Mucosa of descending colon (tissue), 3 donors: Measurements from ENCODE around the gene ACTR1A. TPM values are rescaled to one million over a fixed set of nuclear protein-coding genes. Genes with fewer than 3 reads are reported as not detected.
A peak's percentile ranks its signal among the peaks of the same experiment; 100 is the strongest.

Source experiments
- ATAC-seq: fragments of 200-7000 bp; cut with Tn5 transposase; one replicate; pipeline ENCODE4 v1.9.1; 2020; ENCODE audit warnings: mild to moderate bottlenecking, moderate library complexity
- DNase-seq, 3 donors: peaks; one replicate each; pipeline ENCODE4 v3.0.0-alpha.2; 2020
- H3K36me3 ChIP-seq: fragments of 200-600 bp; one replicate; pipeline ENCODE4 v1.8.0; 2021; ENCODE audit warnings: low read depth, mild to moderate bottlenecking
- H3K4me1 ChIP-seq: fragments of 200-600 bp; one replicate; pipeline ENCODE4 v1.8.0; 2021; ENCODE audit warnings: low read depth, mild to moderate bottlenecking
- H3K4me3 ChIP-seq: fragments of 200-600 bp; one replicate; pipeline ENCODE4 v1.8.0; 2021; ENCODE audit warnings: mild to moderate bottlenecking
- H3K9me3 ChIP-seq: fragments of 200-600 bp; one replicate; pipeline ENCODE4 v1.8.0; 2021; ENCODE audit warnings: mild to moderate bottlenecking
- intact Hi-C, 2 donors: fragments of 100-400 bp; cut with DNase I in 1 of 2; cut with micrococcal nuclease in 1 of 2; formaldehyde crosslinking; loops; one replicate each; pipeline versions ENCODE4 v1.11.0 to v1.11.1; 2022; cut with DNase I, micrococcal nuclease
- total RNA-seq, 3 donors: library from RNA; stranded (reverse); fragmentation: NEBNext Ultra II Directional in 2 of 3; extraction: Animal tissue kit (Norgen Biotek cat#: 25700) in 2 of 3; gene quantifications; one replicate each; pipeline versions ENCODE4 v1.2.1 to v1.2.4, GENCODE V29; 2021 to 2023
- TF ChIP-seq, protein P1 (sequence below): fragments of 200-600 bp; IDR thresholded peaks from one replicate; pipeline ENCODE4 v1.8.0; 2022; ENCODE audit warnings: antibody characterized with exemption, mild to moderate bottlenecking
- donor health status: DM: no; HTN: no; CAD: no; lungs with moderate emphysema.
- donor health status: DM: no; HTN: no; CAD: no.
- donor health status: DM: no; HTN: yes; CAD: no.

The ACTR1A gene
- total RNA-seq, 3 donors from 2014 or later: 70.6 to 121 (median 77.7) TPM

DNA sequence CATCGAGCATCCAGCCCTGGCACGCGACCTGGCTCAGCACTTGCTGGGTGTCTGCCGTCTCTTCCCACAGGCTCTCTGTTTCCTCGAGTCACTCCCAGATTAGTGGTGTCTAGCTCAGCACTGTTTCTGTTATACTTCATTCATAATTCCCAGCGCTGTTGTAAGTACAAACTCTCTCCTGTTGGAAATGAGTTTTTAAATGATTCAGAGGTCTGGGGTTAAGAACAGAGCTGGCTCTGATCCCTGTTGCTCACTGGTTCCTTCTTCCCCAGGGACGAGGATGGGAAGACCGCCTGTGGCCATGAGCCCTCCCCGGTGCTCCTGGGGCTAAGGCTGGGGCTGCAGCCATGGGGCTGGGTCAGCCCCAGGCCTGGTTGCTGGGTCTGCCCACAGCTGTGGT, 33.8 kb downstream of the ACTR1A start:
- Histone ChIP-seq H3K4me3 (no peak overlapping the region), H3K4me1 (peaks cover 5% of the 10 kb centered on the region), H3K36me3 (no peaks in the 10 kb centered on the region), H3K9me3 (no peaks in the 10 kb centered on the region)
- TF ChIP-seq, protein P1, sequence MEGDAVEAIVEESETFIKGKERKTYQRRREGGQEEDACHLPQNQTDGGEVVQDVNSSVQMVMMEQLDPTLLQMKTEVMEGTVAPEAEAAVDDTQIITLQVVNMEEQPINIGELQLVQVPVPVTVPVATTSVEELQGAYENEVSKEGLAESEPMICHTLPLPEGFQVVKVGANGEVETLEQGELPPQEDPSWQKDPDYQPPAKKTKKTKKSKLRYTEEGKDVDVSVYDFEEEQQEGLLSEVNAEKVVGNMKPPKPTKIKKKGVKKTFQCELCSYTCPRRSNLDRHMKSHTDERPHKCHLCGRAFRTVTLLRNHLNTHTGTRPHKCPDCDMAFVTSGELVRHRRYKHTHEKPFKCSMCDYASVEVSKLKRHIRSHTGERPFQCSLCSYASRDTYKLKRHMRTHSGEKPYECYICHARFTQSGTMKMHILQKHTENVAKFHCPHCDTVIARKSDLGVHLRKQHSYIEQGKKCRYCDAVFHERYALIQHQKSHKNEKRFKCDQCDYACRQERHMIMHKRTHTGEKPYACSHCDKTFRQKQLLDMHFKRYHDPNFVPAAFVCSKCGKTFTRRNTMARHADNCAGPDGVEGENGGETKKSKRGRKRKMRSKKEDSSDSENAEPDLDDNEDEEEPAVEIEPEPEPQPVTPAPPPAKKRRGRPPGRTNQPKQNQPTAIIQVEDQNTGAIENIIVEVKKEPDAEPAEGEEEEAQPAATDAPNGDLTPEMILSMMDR: no peak
- intact Hi-C loops: no loop called here
- ATAC-seq (no peak), DNase-seq (no peak)

DNA sequence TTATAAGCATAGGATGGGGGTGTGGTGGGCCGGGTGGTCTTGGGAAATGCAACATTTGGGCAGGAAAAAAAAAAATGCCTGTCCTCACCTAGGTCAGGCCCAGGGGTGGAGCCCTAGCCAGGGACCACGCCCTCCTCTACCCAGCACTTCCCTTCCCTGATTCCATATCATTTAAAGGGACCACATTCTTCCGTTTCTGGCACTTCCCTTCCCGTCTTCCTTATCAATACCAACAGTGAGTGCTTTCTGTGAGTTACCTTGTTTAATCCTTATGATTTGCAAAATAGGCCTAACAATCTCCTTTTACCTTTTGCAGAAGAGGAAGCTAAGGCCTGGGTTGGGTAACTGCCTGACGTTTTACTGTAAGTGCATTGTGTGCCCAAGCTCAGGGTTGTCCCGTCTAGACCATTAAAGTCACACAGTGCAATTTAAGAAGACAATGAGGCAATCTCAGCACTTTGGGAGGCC, 34.5 kb downstream of the ACTR1A start:
- DNase-seq (peak; percentile 75 to 80 (median 78)), ATAC-seq (peak; percentile 77)
- H3K9me3 ChIP-seq: no peaks in the 10 kb centered on the region
- peaks cover 6% of the 10 kb centered on the region for H3K4me1 ChIP-seq
- TF ChIP-seq, protein P1: no peak
- H3K36me3 ChIP-seq: no peaks in the 10 kb centered on the region
- no peak overlapping the region for H3K4me3 ChIP-seq
- intact Hi-C loops: no loop called here

DNA sequence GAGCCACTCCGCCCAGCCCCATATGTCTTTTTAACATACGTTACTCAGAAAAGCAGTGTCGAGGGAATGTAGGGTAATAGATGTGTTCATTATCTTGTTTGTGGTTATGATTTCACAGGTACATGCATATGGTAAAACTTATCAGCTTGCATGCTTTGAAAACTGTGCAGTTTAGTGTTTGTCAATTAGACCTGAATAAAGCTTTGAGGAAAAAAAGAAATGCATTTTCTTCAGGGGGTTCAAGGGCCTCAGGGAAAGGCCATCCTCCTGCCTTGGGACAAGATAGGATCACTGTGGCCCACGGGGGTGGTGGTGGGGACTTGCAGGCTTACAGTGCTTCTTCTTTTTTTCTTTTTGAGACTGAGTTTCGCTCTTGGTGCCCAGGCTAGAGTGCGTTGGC, 35.2 kb downstream of the ACTR1A start:
- Histone ChIP-seq H3K4me1 (peaks cover 13% of the 10 kb centered on the region), H3K9me3 (no peaks in the 10 kb centered on the region), H3K4me3 (no peak overlapping the region), H3K36me3 (no peaks in the 10 kb centered on the region)
- TF ChIP-seq, protein P1: no peak
- no peak for ATAC-seq
- no peak for DNase-seq
- intact Hi-C loops: no loop called here

DNA sequence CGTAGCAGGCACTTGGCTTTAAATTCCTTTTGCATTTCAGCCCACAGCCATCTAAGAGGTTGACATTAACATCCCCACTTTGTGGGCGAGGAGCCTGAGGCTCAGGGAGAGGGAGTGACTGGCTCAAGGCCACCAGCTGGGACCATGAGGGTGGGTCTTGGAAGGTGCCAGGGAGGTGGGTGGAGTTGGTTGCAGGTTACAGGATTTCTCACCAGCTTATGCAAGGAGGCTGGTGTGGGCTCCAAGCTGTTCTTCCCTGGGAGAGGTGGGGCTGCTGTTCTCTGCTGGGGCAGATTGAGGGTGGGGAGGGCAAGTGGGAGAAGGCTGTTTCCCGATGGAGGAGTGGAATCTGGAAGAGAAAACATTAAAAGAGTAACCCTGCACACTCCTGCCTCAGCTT, 37.0 kb downstream of the ACTR1A start:
- intact Hi-C loops: no loop called here
- ATAC-seq (no peak), DNase-seq (no peak)
- TF ChIP-seq, protein P1: no peak
- H3K4me3 ChIP-seq: no peak overlapping the region
- H3K4me1 ChIP-seq: peaks cover 21% of the 10 kb centered on the region
- no peaks in the 10 kb centered on the region for H3K36me3 ChIP-seq
- no peaks in the 10 kb centered on the region for H3K9me3 ChIP-seq

DNA sequence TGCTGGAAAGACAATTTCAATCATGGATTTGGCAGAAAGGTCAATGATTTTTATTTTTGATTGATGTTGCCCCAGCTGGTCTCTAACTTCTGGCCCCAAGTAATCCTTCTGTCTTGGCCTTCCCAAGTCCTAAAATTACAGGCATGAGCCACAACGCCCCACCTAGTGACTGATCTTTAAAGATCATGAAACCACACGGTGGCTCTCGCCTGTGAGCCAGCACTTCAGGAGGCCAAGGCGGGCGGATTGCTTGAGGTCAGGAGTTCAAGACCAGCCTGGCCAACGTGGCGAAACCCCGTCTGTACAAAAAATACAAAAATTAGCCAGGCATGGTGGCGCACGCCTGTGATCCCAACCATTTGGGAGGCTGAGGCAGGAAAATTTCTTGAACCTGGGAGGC, 38.5 kb downstream of the ACTR1A start:
- no peak overlapping the region for H3K4me3 ChIP-seq
- H3K9me3 ChIP-seq: no peaks in the 10 kb centered on the region
- no peaks in the 10 kb centered on the region for H3K36me3 ChIP-seq
- H3K4me1 ChIP-seq: peaks cover 21% of the 10 kb centered on the region
- TF ChIP-seq, protein P1: no peak
- DNase-seq: no peak
- intact Hi-C loops: no loop called here
- no peak for ATAC-seq

DNA sequence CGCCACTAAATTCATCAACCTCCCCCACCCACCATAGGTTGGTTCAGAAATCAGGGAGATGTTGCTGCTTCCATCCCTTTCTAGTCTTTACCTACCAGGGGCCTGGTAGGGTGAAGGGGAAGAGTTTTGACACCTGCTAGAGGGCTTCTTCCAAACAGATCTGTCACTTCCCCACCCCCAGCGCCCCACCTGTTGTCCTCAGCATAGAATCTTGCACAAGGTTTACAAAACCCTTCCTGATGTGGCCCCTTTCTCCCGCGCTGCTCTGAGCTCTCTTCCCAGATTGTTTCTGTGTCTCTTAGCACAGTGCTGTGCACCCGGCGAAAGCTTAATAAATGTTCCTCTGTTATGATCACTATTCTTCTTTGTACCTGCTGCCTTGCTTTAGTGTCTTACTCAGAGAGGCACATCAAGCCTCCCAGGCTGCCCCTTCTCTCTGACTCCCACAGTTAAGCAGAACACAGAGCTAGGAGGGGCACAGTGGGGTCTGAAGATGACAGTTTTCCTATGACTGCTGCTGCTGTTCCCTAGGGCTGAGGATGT, 39.9 kb downstream of the ACTR1A start:
- Histone ChIP-seq H3K36me3 (no peaks in the 10 kb centered on the region), H3K9me3 (no peaks in the 10 kb centered on the region), H3K4me1 (peaks cover 21% of the 10 kb centered on the region), H3K4me3 (no peak overlapping the region)
- no peak for ATAC-seq
- TF ChIP-seq, protein P1: no peak
- no peak for DNase-seq
- intact Hi-C loops: no loop called here
